Fibroblast of lung (primary cell): ENCODE measurements around the gene EPB41L5. TPM values are rescaled to one million over a fixed set of nuclear protein-coding genes. Genes with fewer than 3 reads are reported as not detected.

ENCODE experiments used
- DNase-seq, 2 donors: peaks; one replicate each; pipeline versions ENCODE4 v3.0.0 to v3.0.0-alpha.2; 2010; ENCODE audit warnings: low read depth in 2 of 2
- H2AFZ ChIP-seq: 2 replicates; pipeline ENCODE4 v1.5.1; 2012; ENCODE audit warnings: low read length, control low read depth, inconsistent platforms
- H3K27ac ChIP-seq: 2 replicates; pipeline ENCODE4 v1.5.1; 2011; ENCODE audit warnings: low read length, control low read depth; ENCODE audit not compliant: insufficient read depth
- H3K27me3 ChIP-seq: 2 replicates; pipeline ENCODE4 v1.5.1; 2011; ENCODE audit warnings: mild to moderate bottlenecking, low read length; ENCODE audit not compliant: control insufficient read depth, insufficient read depth
- H3K36me3 ChIP-seq: 2 replicates; pipeline ENCODE4 v1.5.1; 2011; ENCODE audit warnings: low read length; ENCODE audit not compliant: control insufficient read depth, insufficient read depth
- H3K4me1 ChIP-seq: 2 replicates; pipeline ENCODE4 v1.5.1; 2011; ENCODE audit warnings: low read length; ENCODE audit not compliant: control insufficient read depth, insufficient read depth; ENCODE audit errors: extremely low read depth
- H3K4me2 ChIP-seq: 2 replicates; pipeline ENCODE4 v1.5.1; 2011; ENCODE audit warnings: low read length, control low read depth; ENCODE audit not compliant: insufficient read depth; ENCODE audit errors: extremely low read depth
- H3K4me3 ChIP-seq, 4 experiments: fragments of 200-600 bp in 1 of 4; sonication (generic) in 1 of 4; replicated peaks in 1 of 4; 2 replicates each; pipeline ENCODE4 v1.5.1; 2011 to 2016; ENCODE audit warnings: low read length in 4 of 4, low read depth in 3 of 4, mild to moderate bottlenecking in 3 of 4, control low read depth in 2 of 4, inconsistent platforms in 1 of 4, mixed read lengths in 1 of 4; ENCODE audit not compliant: insufficient read depth in 1 of 4; ENCODE audit errors: control extremely low read depth in 1 of 4
- H3K79me2 ChIP-seq: 2 replicates; pipeline ENCODE4 v1.5.1; 2012; ENCODE audit warnings: mild to moderate bottlenecking, low read length, inconsistent platforms; ENCODE audit not compliant: control insufficient read depth, insufficient read depth
- H3K9ac ChIP-seq: 2 replicates; pipeline ENCODE4 v1.5.1; 2011; ENCODE audit warnings: mild to moderate bottlenecking, low read length, control low read depth; ENCODE audit not compliant: insufficient read depth
- H3K9me3 ChIP-seq: 2 replicates; pipeline ENCODE4 v1.5.1; 2012; ENCODE audit warnings: low read depth, low read length; ENCODE audit not compliant: control insufficient read depth, insufficient read depth
- H4K20me1 ChIP-seq: 2 replicates; pipeline ENCODE4 v1.5.1; 2011; ENCODE audit warnings: low read length; ENCODE audit not compliant: control insufficient read depth, insufficient read depth; ENCODE audit errors: extremely low read depth
- CTCF ChIP-seq, 2 donors: IDR thresholded peaks in 1 of 2; conservative IDR thresholded peaks in 1 of 2; 1 replicate in 1 of 2; 2 replicates in 1 of 2; pipeline ENCODE4 v1.5.1; 2011 to 2012; ENCODE audit warnings: low read length in 2 of 2, control low read depth in 1 of 2, inconsistent platforms in 1 of 2, low read depth in 1 of 2, mild to moderate bottlenecking in 1 of 2
- EZH2 ChIP-seq: IDR thresholded peaks from 2 replicates; pipeline ENCODE4 v1.5.1; 2012; ENCODE audit warnings: low read length, control low read depth, mild to moderate bottlenecking; ENCODE audit errors: missing control alignments
- polyA plus RNA-seq, 2 donors: library from polyadenylated mRNA; depleted of rRNA in 1 of 2; stranded (reverse) in 1 of 2; unstranded in 1 of 2; fragments of >200 nt; gene quantifications; 2 replicates each; pipeline ENCODE4 v1.2.1, GENCODE V29; 2011 to 2012; ENCODE audit warnings: missing spikeins in 1 of 2
- total RNA-seq: library from RNA; depleted of rRNA; stranded (reverse); fragments of >200 nt; gene quantifications from 2 replicates; pipeline ENCODE4 v1.2.1, GENCODE V29; 2014

Gene EPB41L5
- total and polyA plus RNA-seq, 2 donors (not counting 1 experiment from before 2014, with no cell fraction given): 10.6 to 16.2 TPM

- Histone ChIP-seq H3K4me2 (no peak overlapping the region), H3K9me3 (no peaks in the 10 kb centered on the region), H3K36me3 (no peaks in the 10 kb centered on the region), H4K20me1 (no peaks in the 10 kb centered on the region), H3K4me3 (no peak overlapping the region), H3K79me2 (no peaks in the 10 kb centered on the region), H3K27me3 (no peaks in the 10 kb centered on the region), H2AFZ (no peak overlapping the region), H3K9ac (no peak overlapping the region), H3K4me1 (no peaks in the 10 kb centered on the region), H3K27ac (no peak overlapping the region)
- DNase-seq: no peak
- no peak for TF ChIP-seq CTCF (conservative IDR thresholded peaks at IDR 0.05 in 1 of 2, IDR thresholded peaks at IDR 0.05 in 1 of 2; ENCODE audit: low read depth in 1 of 2, low read length in 2 of 2)
- no peak for TF ChIP-seq EZH2
These were observed 112.3 kb downstream of the EPB41L5 start for GRCh38 chr2:120125195-120125594.

GRCh38 chr2:120128216-120128615 lies 115.3 kb downstream of the EPB41L5 start:
- no peaks in the 10 kb centered on the region for H3K27me3 ChIP-seq
- TF ChIP-seq EZH2: no peak
- no peak for TF ChIP-seq CTCF (conservative IDR thresholded peaks at IDR 0.05 in 1 of 2, IDR thresholded peaks at IDR 0.05 in 1 of 2; ENCODE audit: low read depth in 1 of 2, low read length in 2 of 2)
- H3K4me2 ChIP-seq: no peak overlapping the region
- no peaks in the 10 kb centered on the region for H3K4me1 ChIP-seq
- H3K79me2 ChIP-seq: no peaks in the 10 kb centered on the region
- no peak overlapping the region for H3K27ac ChIP-seq
- H4K20me1 ChIP-seq: no peaks in the 10 kb centered on the region
- no peaks in the 10 kb centered on the region for H3K36me3 ChIP-seq
- no peak overlapping the region for H3K9ac ChIP-seq
- DNase-seq: no peak
- no peak overlapping the region for H2AFZ ChIP-seq
- no peaks in the 10 kb centered on the region for H3K9me3 ChIP-seq
- no peak overlapping the region for H3K4me3 ChIP-seq

GRCh38 chr2:120132190-120132589 lies 119.3 kb downstream of the EPB41L5 start:
- Histone ChIP-seq H4K20me1 (no peaks in the 10 kb centered on the region), H3K9ac (no peak overlapping the region), H2AFZ (no peak overlapping the region), H3K4me3 (no peak overlapping the region), H3K27ac (no peak overlapping the region), H3K27me3 (no peaks in the 10 kb centered on the region), H3K4me1 (peaks cover 4% of the 10 kb centered on the region), H3K4me2 (no peak overlapping the region), H3K79me2 (no peaks in the 10 kb centered on the region), H3K9me3 (no peaks in the 10 kb centered on the region), H3K36me3 (no peaks in the 10 kb centered on the region)
- TF ChIP-seq CTCF (conservative IDR thresholded peaks at IDR 0.05 in 1 of 2, IDR thresholded peaks at IDR 0.05 in 1 of 2; ENCODE audit: low read depth in 1 of 2, low read length in 2 of 2) (no peak), EZH2 (no peak)
- DNase-seq: peak; percentile 58 to 86
